GM18520 (cell line): ENCODE measurements around the gene DHX38.
"Not testable (repeated sequence)": the region's sequence is repeated elsewhere in the genome, so short reads cannot be mapped to it uniquely, and the experiment has no call there.

ENCODE experiments used
- ATAC-seq: cut with Tn5 transposase; IDR thresholded peaks from one replicate; pipeline ENCODE4 v1.9.1; 2021; ENCODE audit not compliant: unreplicated experiment

DHX38 gene

DNA sequence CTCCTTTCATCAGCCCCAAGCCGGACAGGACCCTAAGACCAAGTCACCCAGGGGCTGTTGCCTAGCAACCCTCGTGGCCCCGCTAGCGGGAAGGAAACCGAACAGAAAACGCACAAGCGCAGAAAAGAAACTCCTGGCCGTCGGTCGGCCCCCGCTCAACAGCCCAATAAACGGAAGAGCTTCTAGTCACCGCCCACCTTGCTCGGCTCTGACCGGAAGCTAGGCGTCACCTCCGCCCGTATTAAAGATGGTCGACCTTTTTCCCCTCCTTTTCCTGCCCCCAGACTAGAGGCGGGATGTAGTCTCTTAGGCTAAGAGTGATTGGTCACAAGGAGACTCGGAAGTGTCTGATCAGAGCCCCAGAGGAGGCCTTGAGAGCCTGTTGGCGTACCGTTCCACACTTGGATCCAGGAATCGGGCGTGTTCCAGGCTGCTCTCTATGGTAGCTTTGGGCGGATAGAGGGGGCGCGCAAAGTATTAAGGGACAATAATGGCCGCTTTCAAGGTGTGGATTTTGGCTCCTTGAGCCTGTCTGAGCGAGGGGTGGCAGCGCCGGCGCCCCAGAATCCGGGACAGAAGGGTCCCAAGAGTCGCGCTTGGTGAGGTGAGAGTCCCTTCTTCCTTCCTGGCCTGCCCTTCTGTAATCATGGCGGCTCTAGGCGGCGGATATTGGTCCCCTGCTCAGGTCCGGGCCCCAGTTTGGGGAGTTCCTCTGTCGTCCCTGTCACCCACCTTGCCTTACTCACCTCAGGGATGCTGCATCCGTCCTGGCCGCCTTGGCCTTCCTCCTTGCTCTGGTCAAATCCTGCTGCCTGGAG is at the start of gene DHX38, which contains the start of gene TXNL4B:
Gene DHX38, plus strand, starts transcription at position 400 of the 818 bp plus-strand sequence. CDS start 2,311 bp downstream, outside the sequence.
Gene TXNL4B, minus strand, starts transcription at position 173 of the 818 bp plus-strand sequence. CDS start 2,871 bp downstream, outside the sequence.
- ATAC-seq = peak; percentile 97

DNA sequence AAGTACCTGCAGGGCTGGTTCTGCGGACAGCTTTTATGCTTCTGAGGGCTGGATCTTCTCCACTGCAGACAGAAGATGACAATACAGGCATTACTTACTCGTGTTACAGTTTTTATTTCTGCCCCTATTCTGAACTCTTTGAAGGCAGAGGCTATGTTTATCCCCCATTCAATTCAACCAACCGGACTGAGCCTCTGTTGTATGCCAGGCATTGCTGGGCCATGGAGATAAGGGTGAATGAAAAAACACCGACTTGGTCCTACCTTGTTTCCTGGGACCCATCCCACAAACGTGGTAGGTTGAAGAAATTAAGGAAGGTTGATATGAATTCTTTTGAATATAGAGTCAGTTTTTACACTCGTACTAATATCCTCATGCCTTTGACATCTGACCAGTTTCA is 49.4 kb upstream of the DHX38 start:
- ATAC-seq = no peak

DNA sequence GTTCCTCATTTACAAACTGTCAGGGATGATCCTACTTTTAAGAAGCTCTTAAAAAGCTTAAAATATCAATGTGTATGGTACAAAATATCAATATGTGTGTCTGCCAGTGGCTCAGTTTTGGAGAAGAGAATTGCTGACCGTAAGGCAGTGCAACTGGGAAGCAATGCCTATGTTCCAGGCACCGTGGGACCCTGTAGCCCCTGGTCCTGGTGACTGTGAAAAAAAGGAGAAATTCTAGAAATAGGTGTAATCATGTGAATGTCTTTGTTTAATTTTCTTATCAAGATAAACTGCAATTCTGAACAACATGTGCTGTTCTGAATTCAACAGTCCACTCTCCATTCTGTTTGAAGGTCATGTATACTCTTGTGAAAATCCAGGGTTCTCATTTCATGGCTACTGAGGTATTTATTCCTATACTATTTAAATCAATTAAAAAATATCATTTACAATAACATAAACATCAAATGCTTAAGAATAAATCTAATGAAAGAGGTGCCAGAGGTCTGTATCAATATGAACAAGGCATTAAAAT is 48.8 kb upstream of the DHX38 start:
- no peak for ATAC-seq

DNA sequence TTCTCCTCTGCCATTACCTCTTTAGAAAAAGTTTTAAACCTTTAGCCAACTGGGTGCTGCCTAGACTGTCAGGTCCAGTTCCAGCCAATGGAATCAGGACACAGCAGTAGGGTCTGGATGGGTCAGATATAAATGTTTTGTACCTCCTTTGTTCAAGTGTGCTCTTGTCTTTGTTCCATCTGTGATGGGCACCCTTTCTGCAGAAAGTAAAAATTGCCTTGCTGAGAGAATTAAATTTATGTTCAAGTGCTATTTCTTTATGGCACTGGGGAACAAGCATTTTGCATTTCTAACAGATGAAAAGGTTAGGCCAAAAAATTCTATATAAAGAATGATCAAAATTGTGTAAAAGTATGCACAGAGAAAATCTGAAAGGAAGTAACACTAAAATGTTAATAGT is 44.5 kb upstream of the DHX38 start:
- ATAC-seq = no peak

DNA sequence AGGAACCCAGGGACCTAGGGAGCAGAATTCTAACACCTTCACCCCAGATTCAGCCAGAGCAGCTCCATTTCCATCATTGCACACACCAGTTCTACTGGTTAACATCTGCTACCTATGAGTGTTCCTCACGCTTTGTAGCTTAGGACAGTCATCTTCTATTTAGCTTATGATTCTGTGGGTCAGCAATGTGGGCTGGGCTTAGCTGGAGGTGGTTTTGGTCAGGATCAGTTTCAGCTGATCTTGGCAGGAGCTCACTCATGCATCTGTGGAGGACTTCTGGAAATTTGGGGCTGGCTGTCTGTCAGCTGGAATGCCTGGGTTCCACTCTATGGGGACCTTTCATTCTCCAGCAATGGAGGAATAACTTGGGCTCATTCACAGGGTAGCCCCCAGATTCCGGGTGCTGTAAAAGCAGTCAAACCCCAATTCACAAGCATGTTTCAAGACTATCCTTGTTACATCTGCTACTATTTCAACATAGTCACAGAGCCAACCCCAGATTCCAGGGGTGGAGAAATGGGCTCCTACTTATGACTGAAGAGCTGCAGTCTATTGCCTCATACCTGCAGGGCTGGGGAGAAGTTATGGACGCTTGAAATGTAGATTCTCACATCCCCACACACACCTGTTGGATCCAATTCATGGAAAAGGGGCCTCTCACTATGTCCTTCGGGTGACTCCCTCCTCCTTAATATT is 42.7 kb upstream of the DHX38 start:
- no peak for ATAC-seq

DNA sequence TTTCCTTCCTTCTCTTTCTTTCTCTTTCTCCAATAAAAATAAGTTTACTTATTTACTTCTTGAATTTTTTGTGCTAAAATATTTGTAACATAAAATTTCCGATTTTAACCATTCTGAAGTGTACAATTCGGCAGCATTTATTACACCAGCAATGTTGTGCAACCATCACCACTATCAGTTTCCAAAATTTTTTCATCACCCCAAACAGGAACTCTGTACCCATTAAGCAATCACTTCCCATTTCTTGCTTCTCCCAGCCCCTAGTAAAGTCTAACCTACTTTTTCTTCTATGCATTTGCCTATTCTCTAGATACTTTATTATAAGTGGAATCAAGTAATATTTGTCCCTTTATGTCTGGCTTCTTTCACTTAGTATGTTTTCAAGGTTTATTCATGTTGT is 41.8 kb upstream of the DHX38 start:
- ATAC-seq = no peak

DNA sequence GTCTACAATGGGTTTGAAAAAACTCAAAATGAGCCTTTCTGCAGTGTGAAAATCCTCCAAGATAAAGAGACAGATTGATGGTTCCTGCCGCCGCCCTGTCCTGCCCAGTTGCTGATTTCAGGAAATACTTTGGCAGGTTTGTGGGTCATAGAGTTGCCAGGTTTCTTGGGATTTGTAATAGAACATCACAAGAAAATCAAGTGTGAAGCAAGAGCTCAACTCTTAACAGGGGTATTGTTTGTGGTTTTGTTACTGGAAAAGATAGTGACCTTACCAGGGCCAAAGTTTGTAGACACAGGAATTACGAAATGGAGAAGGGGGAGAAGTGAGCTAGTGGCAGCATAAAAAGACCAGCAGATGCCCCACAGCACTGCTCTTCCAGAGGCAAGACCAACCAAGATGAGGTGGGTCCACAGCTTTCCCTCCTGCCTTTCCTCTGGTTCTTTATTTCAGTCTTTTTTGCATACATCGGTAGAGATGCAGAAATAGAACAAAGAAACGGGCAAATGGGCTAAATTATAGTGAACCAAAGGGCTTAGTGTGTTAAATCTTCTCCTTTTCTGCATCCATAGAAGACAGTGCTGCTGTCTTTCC is 39.3 kb upstream of the DHX38 start, which contains the start of gene HP:
Gene HP, plus strand, starts transcription at position 252 of the 594 bp plus-strand sequence. Its CDS starts 148 bp downstream, at position 400.
- ATAC-seq = not testable (repeated sequence)

DNA sequence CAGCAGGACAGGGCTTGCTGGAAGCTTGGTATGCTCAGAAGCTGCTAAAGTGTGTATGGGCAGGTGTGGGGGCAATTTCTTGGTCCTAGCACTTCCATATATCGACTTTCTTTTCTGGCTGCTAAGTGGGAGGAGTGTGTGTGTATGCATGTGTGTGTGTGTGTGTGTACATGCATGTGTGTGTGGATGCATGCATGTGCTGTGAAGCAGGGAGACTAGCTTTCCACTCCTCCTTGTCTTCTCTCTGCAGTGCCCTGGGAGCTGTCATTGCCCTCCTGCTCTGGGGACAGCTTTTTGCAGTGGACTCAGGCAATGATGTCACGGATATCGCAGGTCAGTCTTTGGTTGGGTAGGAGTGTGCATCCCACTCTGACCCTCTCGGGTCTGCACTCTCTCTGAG is 37.7 kb upstream of the DHX38 start:
- no peak for ATAC-seq

DNA sequence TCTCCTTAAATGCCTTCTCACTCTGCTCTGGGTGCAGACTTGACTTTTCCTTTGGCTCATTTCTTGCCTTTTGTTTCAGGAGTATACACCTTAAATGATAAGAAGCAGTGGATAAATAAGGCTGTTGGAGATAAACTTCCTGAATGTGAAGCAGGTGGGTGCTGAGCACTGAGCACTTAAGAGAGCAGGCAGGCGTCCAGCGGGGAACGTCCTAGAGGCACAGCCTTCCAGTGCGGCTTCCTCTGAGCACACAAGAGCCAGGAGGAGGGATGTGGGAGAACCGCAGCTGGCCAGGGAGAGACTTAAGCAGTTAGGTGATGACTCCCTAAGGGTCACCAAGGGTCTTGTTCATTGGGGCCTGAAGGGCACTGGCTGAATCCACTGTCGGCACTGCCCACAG is 36.3 kb upstream of the DHX38 start:
- ATAC-seq = not testable (repeated sequence)

DNA sequence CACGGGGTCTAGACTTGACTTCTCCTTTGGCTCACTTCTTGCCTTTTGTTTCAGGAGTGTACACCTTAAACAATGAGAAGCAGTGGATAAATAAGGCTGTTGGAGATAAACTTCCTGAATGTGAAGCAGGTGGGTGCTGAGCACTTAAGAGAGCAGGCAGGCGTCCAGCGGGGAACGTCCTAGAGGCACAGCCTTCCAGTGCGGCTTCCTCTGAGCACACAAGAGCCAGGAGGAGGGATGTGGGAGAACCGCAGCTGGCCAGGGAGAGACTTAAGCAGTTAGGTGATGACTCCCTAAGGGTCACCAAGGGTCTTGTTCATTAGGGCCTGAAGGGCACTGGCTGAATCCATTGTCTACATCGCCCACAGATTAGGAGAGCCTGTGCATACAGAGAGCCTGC is 34.6 kb upstream of the DHX38 start:
- not testable (repeated sequence) for ATAC-seq

DNA sequence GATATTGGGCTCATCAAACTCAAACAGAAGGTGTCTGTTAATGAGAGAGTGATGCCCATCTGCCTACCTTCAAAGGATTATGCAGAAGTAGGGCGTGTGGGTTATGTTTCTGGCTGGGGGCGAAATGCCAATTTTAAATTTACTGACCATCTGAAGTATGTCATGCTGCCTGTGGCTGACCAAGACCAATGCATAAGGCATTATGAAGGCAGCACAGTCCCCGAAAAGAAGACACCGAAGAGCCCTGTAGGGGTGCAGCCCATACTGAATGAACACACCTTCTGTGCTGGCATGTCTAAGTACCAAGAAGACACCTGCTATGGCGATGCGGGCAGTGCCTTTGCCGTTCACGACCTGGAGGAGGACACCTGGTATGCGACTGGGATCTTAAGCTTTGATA is 33.2 kb upstream of the DHX38 start:
- no peak for ATAC-seq

DNA sequence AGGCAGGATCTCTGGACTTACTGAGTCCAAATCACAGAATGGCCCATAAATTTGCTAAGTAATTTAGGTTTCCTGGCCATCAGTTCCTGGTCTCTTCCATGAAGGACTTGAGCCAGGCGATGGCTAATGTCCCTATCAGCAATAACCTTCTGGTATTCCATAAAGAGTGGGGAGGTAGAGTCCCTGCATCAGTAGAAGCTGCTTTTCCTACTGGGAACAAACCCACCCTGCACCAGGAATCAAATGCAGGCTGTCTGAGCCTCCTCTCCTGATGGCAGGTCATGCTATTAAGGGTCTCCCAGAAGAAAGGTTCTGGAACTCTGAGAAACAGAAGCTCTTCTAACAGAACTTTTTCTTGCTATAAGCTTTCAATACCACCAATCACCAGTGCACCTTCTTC is 32.1 kb upstream of the DHX38 start:
- no peak for ATAC-seq

DNA sequence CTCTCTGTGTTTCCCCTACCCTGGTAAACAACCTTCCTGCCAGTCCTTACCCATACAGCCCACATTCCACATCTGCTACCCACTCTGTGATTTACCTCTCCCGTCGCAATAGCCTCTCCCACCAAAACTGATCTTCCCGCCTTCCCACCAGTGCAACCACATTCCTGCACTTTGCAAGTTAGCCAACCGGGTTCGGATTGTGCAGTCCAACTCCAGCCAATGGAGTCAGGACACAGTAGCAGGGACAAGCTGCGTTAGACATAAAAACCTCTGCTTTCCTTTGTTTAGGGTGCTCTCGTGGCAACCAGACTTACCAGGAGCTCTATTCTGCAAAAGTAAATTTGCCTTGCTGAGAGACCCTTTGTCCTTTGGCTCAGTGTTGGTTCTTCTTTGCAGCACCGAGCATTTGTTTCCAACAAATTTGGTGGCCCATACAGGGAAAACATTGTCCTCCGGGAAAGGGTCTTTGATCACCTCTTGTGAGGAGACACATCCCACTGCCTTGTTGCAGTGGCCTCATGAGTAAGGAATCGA is 29.2 kb upstream of the DHX38 start:
- no peak for ATAC-seq

DNA sequence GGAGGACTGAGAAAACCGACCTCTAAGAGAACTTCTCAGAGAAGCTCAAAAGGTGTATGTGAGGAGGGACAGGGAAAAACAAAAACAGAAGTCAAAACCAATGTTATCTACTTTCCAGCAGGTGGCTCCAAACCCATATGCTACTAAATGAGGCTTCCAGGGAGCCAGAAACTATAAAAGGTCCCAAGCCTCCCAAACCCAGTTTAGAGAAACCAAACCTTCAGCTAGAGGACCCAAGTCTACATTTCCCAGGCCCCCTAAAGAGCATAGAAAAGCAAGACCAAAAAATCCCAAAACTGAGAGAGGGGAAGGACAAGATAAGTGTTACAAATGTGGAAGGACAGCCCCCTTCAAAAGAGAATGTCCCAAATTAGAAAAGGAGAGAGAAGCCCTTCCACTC is 26.9 kb upstream of the DHX38 start:
- ATAC-seq = no peak

DNA sequence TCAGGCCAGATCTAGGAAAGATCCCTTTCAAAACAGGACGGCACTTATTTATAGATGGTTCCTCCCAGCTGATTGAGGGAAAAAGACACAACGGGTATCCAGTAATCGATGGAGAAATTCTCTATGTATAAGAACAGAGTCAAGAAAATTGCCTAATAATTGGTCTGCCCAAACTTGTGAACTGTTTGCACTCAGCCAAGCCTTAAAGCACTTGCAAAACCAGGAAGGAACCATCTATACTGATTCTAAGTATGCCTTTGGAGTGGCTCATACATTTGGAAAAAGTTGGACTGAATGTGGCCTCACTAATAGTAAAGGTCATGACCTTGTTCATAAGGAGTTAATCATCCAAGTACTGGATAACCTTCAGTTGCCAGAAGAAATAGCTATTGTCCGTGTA is 24.7 kb upstream of the DHX38 start:
- no peak for ATAC-seq

DNA sequence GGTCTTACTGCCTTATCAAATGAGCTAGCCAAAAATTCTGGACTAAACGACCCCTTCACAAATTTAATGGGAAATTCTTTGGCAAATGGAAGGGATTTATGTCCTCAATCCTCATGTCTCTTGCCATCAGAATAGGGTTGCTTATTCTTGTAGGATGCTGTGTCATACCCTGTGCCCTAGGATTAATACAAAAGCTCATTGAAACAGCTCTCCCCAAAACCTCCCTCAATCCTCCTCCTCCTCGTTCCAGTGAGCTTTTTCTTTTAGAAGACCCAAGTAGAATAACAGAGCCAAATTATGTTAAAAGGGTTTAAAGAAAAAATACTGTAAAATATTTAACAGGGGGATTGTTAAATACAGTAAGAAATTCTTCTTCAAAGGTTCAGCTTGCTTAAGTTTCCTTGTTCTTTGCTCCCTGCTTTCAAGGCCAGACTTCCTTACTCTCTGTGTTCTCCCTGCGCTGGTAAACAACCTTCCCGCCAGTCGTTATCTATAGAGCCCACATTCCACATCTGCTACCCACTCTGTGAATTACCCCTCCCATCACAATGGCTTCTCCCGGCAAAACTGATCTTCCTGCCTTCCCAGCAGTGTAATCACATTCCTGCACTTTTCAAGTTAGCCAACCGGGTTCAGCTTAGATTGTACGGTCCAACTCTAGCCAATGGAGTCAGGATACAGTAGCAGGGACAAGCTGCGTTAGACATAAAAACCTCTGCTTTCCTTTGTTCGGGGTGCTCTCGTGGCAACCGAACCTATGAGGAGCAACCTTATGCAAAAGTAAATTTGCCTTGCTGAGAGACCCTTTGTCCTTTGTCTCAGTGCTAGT is 20.9 kb upstream of the DHX38 start:
- ATAC-seq = no peak

DNA sequence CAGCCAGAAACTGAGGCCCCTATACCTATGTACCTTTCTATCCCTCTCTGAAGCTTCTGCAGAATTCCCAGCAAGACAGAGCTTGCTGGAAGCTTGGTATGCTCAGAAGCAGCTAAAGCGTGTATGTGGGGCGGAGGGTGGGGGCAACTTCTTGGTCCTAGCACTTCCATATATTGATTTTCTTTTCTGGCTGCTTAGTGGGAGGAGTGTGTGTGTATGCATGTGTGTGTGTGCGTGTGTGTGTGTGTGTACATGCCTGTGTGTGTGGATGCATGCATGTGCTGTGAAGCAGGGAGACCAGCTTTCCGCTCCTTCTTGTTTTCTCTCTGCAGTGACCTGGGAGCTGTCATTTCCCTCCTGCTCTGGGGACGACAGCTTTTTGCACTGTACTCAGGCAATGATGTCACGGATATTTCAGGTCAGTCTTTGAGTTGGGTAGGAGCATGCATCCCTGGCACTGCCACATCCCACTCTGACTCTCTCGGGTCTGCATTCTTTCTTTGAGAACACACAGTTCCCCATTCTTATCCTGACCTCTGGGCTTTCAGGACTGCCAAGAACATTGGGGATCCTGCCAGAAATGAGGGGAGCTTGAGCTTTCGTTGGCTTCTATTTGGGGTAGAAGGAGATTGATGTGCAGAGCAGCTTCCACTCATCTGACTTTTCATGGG is 20.0 kb upstream of the DHX38 start:
- ATAC-seq = no peak

DNA sequence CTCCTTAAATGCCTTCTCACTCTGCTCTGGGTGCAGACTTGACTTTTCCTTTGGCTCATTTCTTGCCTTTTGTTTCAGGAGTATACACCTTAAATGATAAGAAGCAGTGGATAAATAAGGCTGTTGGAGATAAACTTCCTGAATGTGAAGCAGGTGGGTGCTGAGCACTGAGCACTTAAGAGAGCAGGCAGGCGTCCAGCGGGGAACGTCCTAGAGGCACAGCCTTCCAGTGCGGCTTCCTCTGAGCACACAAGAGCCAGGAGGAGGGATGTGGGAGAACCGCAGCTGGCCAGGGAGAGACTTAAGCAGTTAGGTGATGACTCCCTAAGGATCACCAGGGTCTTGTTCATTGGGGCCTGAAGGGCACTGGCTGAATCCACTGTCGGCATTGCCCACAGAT is 18.6 kb upstream of the DHX38 start:
- ATAC-seq = not testable (repeated sequence)

DNA sequence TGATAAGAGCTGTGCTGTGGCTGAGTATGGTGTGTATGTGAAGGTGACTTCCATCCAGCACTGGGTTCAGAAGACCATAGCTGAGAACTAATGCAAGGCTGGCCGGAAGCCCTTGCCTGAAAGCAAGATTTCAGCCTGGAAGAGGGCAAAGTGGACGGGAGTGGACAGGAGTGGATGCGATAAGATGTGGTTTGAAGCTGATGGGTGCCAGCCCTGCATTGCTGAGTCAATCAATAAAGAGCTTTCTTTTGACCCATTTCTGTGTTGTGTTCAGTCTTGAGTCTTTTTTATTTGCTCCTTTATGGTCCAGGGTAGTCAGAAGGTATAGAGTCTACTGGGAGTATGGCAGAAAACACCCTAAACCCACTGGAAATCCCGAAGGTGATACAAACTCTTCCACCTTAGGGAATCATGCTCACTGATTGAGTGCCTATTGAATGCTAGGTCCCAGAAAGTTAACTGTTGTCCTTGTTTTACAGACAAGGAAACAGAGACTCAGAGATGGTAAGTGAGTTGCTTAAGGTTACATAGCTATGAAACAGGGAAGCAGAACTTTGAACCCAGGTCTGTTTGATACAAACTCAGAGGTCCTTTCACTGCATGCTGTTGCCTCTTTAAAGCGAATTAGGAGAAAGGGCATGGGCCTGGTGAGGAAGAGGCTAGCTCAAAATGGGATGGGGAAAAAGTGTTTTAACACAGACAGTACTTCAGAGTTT is 16.5 kb upstream of the DHX38 start:
- ATAC-seq = not testable (repeated sequence)
